HepG2 (cell line): ENCODE measurements around the gene ABT1. TPM values are rescaled to one million over a fixed set of nuclear protein-coding genes. Genes with fewer than 3 reads are reported as not detected.

ENCODE experiments used
- FOXM1 ChIP-seq: sonication (generic); formaldehyde crosslinking; IDR thresholded peaks from 2 replicates; pipeline ENCODE4 v1.5.0; 2020; ENCODE audit warnings: missing genetic modification reagents
- MTA1 ChIP-seq: sonication (generic); formaldehyde crosslinking; IDR thresholded peaks from 2 replicates; pipeline ENCODE4 v1.4.0; 2020; ENCODE audit warnings: missing genetic modification reagents, mild to moderate bottlenecking, borderline replicate concordance
- MYC ChIP-seq: sonication (generic); formaldehyde crosslinking; IDR thresholded peaks from 2 replicates; pipeline ENCODE4 v1.9.0; 2021; ENCODE audit warnings: missing genetic modification reagents, borderline replicate concordance
- NFE2L1 ChIP-seq: sonication (generic); formaldehyde crosslinking; IDR thresholded peaks from 2 replicates; pipeline ENCODE4 v1.4.0; 2020; ENCODE audit warnings: missing genetic modification reagents, mild to moderate bottlenecking, borderline replicate concordance
- NONO ChIP-seq, 2 experiments: fragments of 450-650 bp in 1 of 2; sonication (generic) in 1 of 2; formaldehyde crosslinking in 1 of 2; IDR thresholded peaks in 1 of 2; conservative IDR thresholded peaks in 1 of 2; 2 replicates each; pipeline versions ENCODE4 v1.6.1 to v1.8.0; 2017 to 2022; ENCODE audit warnings: mild to moderate bottlenecking in 1 of 2, missing genetic modification reagents in 1 of 2, moderate library complexity in 1 of 2
- PRPF4 ChIP-seq: fragments of 200-400 bp; formaldehyde crosslinking; IDR thresholded peaks from 2 replicates; pipeline ENCODE4 v1.6.1; 2016; ENCODE audit warnings: low read length, low read depth; ENCODE audit not compliant: poor library complexity, severe bottlenecking
- RBFOX2 ChIP-seq: fragments of 200-400 bp; formaldehyde crosslinking; IDR thresholded peaks from 2 replicates; pipeline ENCODE4 v1.6.1; 2017; ENCODE audit warnings: low read depth, mild to moderate bottlenecking, low read length
- RNF219 ChIP-seq: sonication (generic); formaldehyde crosslinking; IDR thresholded peaks from 2 replicates; pipeline ENCODE4 v1.5.0; 2020; ENCODE audit warnings: mild to moderate bottlenecking, missing genetic modification reagents
- SIN3A ChIP-seq: IDR thresholded peaks from 2 replicates; pipeline ENCODE4 v1.6.1; 2011; ENCODE audit warnings: low read depth, mild to moderate bottlenecking, control low read depth, low read length, borderline replicate concordance
- ZBTB10 ChIP-seq: sonication (generic); formaldehyde crosslinking; IDR thresholded peaks from 2 replicates; pipeline ENCODE4 v1.4.0; 2020; ENCODE audit warnings: missing genetic modification reagents, borderline replicate concordance
- ZHX2 ChIP-seq, 2 experiments: sonication (generic) in 1 of 2; formaldehyde crosslinking in 1 of 2; IDR thresholded peaks; 2 replicates each; pipeline versions ENCODE4 v1.6.1 to v1.9.0; 2014 to 2022; ENCODE audit warnings: antibody characterized with exemption in 1 of 2, borderline replicate concordance in 1 of 2, inconsistent platforms in 1 of 2, low read depth in 1 of 2, missing genetic modification reagents in 1 of 2
- ZNF264 ChIP-seq: sonication (generic); formaldehyde crosslinking; IDR thresholded peaks from 2 replicates; pipeline ENCODE4 v1.4.0; 2020; ENCODE audit warnings: missing genetic modification reagents
- ZNF414 ChIP-seq: sonication (generic); formaldehyde crosslinking; IDR thresholded peaks from 2 replicates; pipeline ENCODE4 v1.5.0; 2020; ENCODE audit warnings: missing genetic modification reagents
- ZNF775 ChIP-seq: sonication (generic); formaldehyde crosslinking; IDR thresholded peaks from 2 replicates; pipeline ENCODE4 v1.4.0; 2020; ENCODE audit warnings: missing genetic modification reagents, mild to moderate bottlenecking, moderate library complexity, borderline replicate concordance
- ZNF788 ChIP-seq: sonication (generic); formaldehyde crosslinking; IDR thresholded peaks from 2 replicates; pipeline ENCODE4 v1.5.0; 2020; ENCODE audit warnings: mild to moderate bottlenecking, missing genetic modification reagents, borderline replicate concordance
- polyA plus RNA-seq, 8 experiments: library from polyadenylated mRNA; depleted of rRNA in 3 of 8; stranded (reverse) in 7 of 8; unstranded in 1 of 8; fragments of >200 nt; fragmentation: Illumina TruSeq in 4 of 8; extraction: Trizol in 4 of 8; gene quantifications; 2 replicates each; pipeline versions ENCODE4 v1.2.1 to v1.2.3, GENCODE V29; 2011 to 2016; ENCODE audit warnings: low read depth in 4 of 8, missing spikeins in 1 of 8, mixed read lengths in 1 of 8; ENCODE audit not compliant: insufficient read depth in 1 of 8
- total RNA-seq, 5 experiments: library from RNA; depleted of rRNA; stranded (reverse); fragments of >200 nt; fragmentation: Illumina TruSeq; extraction: Trizol; gene quantifications; 2 replicates each; pipeline ENCODE4 v1.2.3, GENCODE V29; 2016; ENCODE audit warnings: low read depth in 1 of 5

The ABT1 gene
- total and polyA plus RNA-seq, 2 of the 13 experiments (the other 11 are each of a cell fraction or from before 2014, with no cell fraction given), result 38.4 TPM

- TF ChIP-seq ZBTB10 (peak; percentile 72; the same call in 1 of the 2 replicates), NONO (IDR thresholded peaks at IDR 0.05) (no peak), NONO (CRISPR knock-in tag; conservative IDR thresholded peaks at IDR 0.05) (no peak; the same call in 1 of the 2 replicates), NFE2L1 (CRISPR knock-in tag) (no peak), SIN3A (no peak), ZNF788 (CRISPR knock-in tag) (no peak; the same call in 1 of the 2 replicates), ZNF775 (CRISPR knock-in tag) (no peak), ZNF414 (CRISPR knock-in tag) (no peak; the same call in 1 of the 2 replicates), MYC (CRISPR knock-in tag) (no peak), ZNF264 (CRISPR knock-in tag) (peak; percentile 68; the same call in 1 of the 2 replicates), RBFOX2 (no peak), ZHX2 (IDR thresholded peaks at IDR 0.05; ENCODE audit: low read depth) (peak; percentile 56; the same call in 1 of the 2 replicates), ZHX2 (CRISPR knock-in tag; IDR thresholded peaks at IDR 0.05; ENCODE audit: borderline replicate concordance) (peak; percentile 69; the same call in 1 of the 2 replicates), MTA1 (CRISPR knock-in tag) (no peak), FOXM1 (CRISPR knock-in tag) (no peak), PRPF4 (peak; percentile 87), RNF219 (CRISPR knock-in tag) (no peak)
These were observed 40.3 kb upstream of the ABT1 start (continued) for GRCh38 chr6:26556263-26557070.
